Suprapubic skin (tissue), 4 donors: Measurements from ENCODE around the gene ALCAM. TPM values are rescaled to one million over a fixed set of nuclear protein-coding genes. Genes with fewer than 3 reads are reported as not detected.

ENCODE experiments used
- DNase-seq, 2 donors: peaks; one replicate each; pipeline ENCODE4 v3.0.0-alpha.2; 2019; ENCODE audit warnings: low spot score in 2 of 2
- H3K27ac ChIP-seq: fragments of 200-600 bp; sonication (generic); one replicate; pipeline ENCODE4 v1.5.1; 2019
- H3K27me3 ChIP-seq: fragments of 200-600 bp; sonication (generic); one replicate; pipeline ENCODE4 v1.5.1; 2019
- H3K36me3 ChIP-seq: fragments of 200-600 bp; sonication (generic); one replicate; pipeline ENCODE4 v1.5.1; 2019
- H3K4me1 ChIP-seq: fragments of 200-600 bp; sonication (generic); one replicate; pipeline ENCODE4 v1.5.1; 2019
- H3K4me3 ChIP-seq: fragments of 200-600 bp; sonication (generic); one replicate; pipeline ENCODE4 v1.5.1; 2019; ENCODE audit warnings: mild to moderate bottlenecking
- H3K9me3 ChIP-seq: fragments of 200-600 bp; sonication (generic); one replicate; pipeline ENCODE4 v1.5.1; 2019
- CTCF ChIP-seq, 2 donors: fragments of 200-600 bp in 1 of 2; fragments of 450-650 bp in 1 of 2; sonication (generic) in 1 of 2; IDR thresholded peaks; one replicate each; pipeline ENCODE4 v1.5.1; 2016 to 2019; ENCODE audit warnings: antibody characterized with exemption in 2 of 2, mild to moderate bottlenecking in 1 of 2, moderate library complexity in 1 of 2
- EP300 ChIP-seq: sonication (generic); formaldehyde crosslinking; IDR thresholded peaks from one replicate; pipeline ENCODE4 v1.6.1; 2017; ENCODE audit warnings: antibody characterized with exemption
- POLR2A ChIP-seq, 2 donors: fragments of 450-650 bp; IDR thresholded peaks; one replicate each; pipeline ENCODE4 v1.6.1; 2017; ENCODE audit warnings: antibody characterized with exemption in 2 of 2, mild to moderate bottlenecking in 2 of 2, moderate library complexity in 2 of 2
- POLR2AphosphoS5 ChIP-seq, 3 donors: sonication (generic); formaldehyde crosslinking; IDR thresholded peaks; one replicate each; pipeline ENCODE4 v1.6.1; 2017; ENCODE audit warnings: antibody characterized with exemption in 3 of 3
- WGBS: methylation state at CpG from one replicate; pipeline ENCODE4 v1.1.5; 2018; 5-methylcytosine and 5-hydroxymethylcytosine counted together
- total RNA-seq, 4 donors: library from RNA; depleted of rRNA; stranded (reverse); fragments of >200 nt; gene quantifications; one replicate each; pipeline ENCODE4 v1.1.0, GENCODE V29; 2016

ALCAM gene
- total RNA-seq, 4 donors from 2014 or later, result 27.6 to 65.5 (median 42.1) TPM

GRCh38 chr3:105369500-105370371 lies 3.0 kb downstream of the ALCAM start:
- under 1% methylated on average over 22 of the region's 22 CpGs for WGBS

DNA sequence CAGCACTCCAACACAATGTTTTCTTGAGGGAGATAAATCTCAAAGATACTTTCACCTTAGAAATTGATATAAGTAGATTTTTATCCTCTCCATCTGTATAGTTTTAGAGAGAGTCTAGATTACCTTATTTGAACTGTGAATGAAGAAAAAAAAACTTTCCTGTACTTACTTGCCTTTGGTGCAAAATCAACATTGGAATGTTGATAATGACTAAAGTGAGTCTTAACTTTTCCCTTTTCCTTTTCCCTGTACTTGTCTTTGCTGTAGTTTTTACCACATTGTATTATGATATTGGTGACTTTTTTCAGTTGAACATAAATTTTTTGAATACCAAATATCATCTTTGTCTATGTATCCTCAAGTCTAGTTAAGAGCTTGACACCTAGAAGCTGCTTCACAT lies 6.7 kb downstream of the ALCAM start:
- DNase-seq, result no peak
- TF ChIP-seq CTCF (IDR thresholded peaks at IDR 0.05) (no peak), EP300 (no peak), POLR2A (IDR thresholded peaks at IDR 0.05) (no peak), POLR2AphosphoS5 (IDR thresholded peaks at IDR 0.05) (no peak)
- Histone ChIP-seq H3K4me1 (peaks cover 2% of the 10 kb centered on the region), H3K4me3 (no peak overlapping the region), H3K9me3 (no peaks in the 10 kb centered on the region), H3K27ac (no peak overlapping the region), H3K27me3 (no peaks in the 10 kb centered on the region), H3K36me3 (no peaks in the 10 kb centered on the region)

More at GRCh38 chr3:105369500-105370371, 3.0 kb downstream of the ALCAM start:
- TF ChIP-seq POLR2A (IDR thresholded peaks at IDR 0.05) (no peak), CTCF (IDR thresholded peaks at IDR 0.05) (peak in 1 of 2 donors; percentile 49)
- no peaks in the 10 kb centered on the region for H3K36me3 ChIP-seq
- peak; percentile 80 to 85 for DNase-seq
- peak overlapping the region; percentile 64 for H3K4me3 ChIP-seq
- peaks cover 32% of the 10 kb centered on the region for H3K4me1 ChIP-seq
- H3K27ac ChIP-seq, result peak overlapping the region; percentile 79
- H3K9me3 ChIP-seq, result no peaks in the 10 kb centered on the region
- H3K27me3 ChIP-seq, result no peaks in the 10 kb centered on the region

DNA sequence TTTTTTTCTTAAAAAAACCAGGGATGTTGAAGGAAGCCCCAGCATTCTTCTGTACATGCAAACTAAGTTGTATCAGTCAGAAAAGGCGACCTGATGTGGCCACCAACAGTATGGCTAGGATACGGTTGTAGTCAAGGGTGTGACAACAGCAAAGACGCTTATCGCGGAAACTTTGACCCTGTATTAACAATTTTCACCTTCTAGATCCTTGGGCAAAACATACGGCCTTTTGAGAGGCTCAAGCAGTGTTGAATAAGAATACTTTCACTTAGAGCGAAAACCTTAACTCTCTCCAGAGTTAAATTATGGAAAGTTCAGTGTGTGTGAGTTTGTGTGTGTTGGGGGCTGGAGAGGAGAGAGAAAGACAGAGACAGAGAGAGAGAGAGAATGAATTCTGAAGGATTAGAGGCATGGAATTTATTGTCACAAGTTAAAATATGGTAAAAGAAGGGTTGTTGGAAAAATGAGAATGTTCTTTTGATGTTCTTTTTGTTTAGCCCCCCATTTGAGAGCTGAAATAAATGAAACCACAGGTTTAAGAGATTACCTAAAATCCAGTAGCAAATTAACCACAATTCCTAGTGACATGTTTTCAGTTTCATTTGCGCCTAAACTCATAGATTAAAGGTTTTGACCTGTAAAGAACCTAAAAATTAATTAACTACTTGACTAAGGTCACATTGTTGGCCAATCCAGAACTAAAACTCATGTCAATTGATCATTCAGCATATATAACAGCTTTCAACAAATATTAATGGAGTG lies 9.2 kb downstream of the ALCAM start:
- Histone ChIP-seq H3K4me3 (no peak overlapping the region), H3K36me3 (no peaks in the 10 kb centered on the region), H3K27me3 (no peaks in the 10 kb centered on the region), H3K27ac (no peak overlapping the region), H3K9me3 (no peaks in the 10 kb centered on the region), H3K4me1 (no peaks in the 10 kb centered on the region)
- TF ChIP-seq POLR2AphosphoS5 (IDR thresholded peaks at IDR 0.05), result no peak
- no peak for TF ChIP-seq EP300
- TF ChIP-seq POLR2A (IDR thresholded peaks at IDR 0.05), result no peak
- TF ChIP-seq CTCF (IDR thresholded peaks at IDR 0.05), result no peak
- DNase-seq, result no peak
- 96% methylated on average over 8 of the region's 8 CpGs for WGBS

DNA sequence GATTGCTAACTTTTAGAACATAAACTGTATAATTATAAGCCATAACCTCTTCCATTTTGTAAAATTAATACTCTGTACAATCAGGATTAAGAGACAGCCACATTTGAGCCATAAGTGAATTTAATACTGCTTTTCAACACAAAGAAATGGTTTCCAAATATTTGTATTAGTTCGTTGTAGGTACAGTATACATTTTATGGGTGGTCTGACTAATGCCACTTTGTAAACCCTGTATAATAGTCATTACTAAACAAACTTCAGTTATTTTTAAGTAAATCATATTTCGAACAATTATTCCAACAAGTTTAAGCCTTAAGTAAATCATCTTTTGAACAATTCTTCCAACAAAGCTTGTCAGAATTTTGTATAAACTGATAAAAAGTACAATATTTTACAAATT lies 11.0 kb downstream of the ALCAM start:
- Histone ChIP-seq H3K27ac (no peak overlapping the region), H3K27me3 (no peaks in the 10 kb centered on the region), H3K4me3 (no peak overlapping the region), H3K4me1 (no peaks in the 10 kb centered on the region), H3K36me3 (no peaks in the 10 kb centered on the region), H3K9me3 (no peaks in the 10 kb centered on the region)
- DNase-seq, result no peak
- WGBS, result 90% methylated on average over 2 of the region's 2 CpGs
- TF ChIP-seq POLR2AphosphoS5 (IDR thresholded peaks at IDR 0.05) (no peak), EP300 (no peak), CTCF (IDR thresholded peaks at IDR 0.05) (no peak), POLR2A (IDR thresholded peaks at IDR 0.05) (no peak)

GRCh38 chr3:105385179-105385578 lies 18.5 kb downstream of the ALCAM start:
- no peaks in the 10 kb centered on the region for H3K36me3 ChIP-seq
- no peak overlapping the region for H3K4me3 ChIP-seq
- no peak for TF ChIP-seq POLR2A (IDR thresholded peaks at IDR 0.05)
- TF ChIP-seq CTCF (IDR thresholded peaks at IDR 0.05), result no peak
- no peak for TF ChIP-seq EP300
- TF ChIP-seq POLR2AphosphoS5 (IDR thresholded peaks at IDR 0.05), result no peak
- H3K4me1 ChIP-seq, result peaks cover 3% of the 10 kb centered on the region
- H3K27me3 ChIP-seq, result no peaks in the 10 kb centered on the region
- no peaks in the 10 kb centered on the region for H3K9me3 ChIP-seq
- 91% methylated on average over 2 of the region's 2 CpGs for WGBS
- no peak overlapping the region for H3K27ac ChIP-seq
- DNase-seq, result no peak
